Karpas-422 (cell line): ENCODE data around the gene ALDH1A3. TPM values are rescaled to one million over a fixed set of nuclear protein-coding genes. Genes with fewer than 3 reads are reported as not detected.

Experiments used
- DNase-seq: peaks from one replicate; pipeline ENCODE4 v3.0.0-alpha.2; 2015
- H2AFZ ChIP-seq: fragments of 200-600 bp; sonication (generic); 2 replicates; pipeline ENCODE4 v1.6.1; 2014; ENCODE audit warnings: antibody characterized with exemption, low read length, mixed read lengths
- H3K27ac ChIP-seq: fragments of 200-600 bp; sonication (generic); 2 replicates; pipeline ENCODE4 v1.5.1; 2014; ENCODE audit warnings: mild to moderate bottlenecking, low read length, moderate library complexity
- H3K27me3 ChIP-seq: fragments of 200-600 bp; sonication (generic); 2 replicates; pipeline ENCODE4 v1.6.1; 2014; ENCODE audit warnings: low read length, mixed read lengths
- H3K36me3 ChIP-seq: fragments of 200-600 bp; sonication (generic); 2 replicates; pipeline ENCODE4 v1.6.1; 2014; ENCODE audit warnings: low read length, mixed read lengths; ENCODE audit not compliant: insufficient read depth
- H3K4me1 ChIP-seq: fragments of 200-600 bp; sonication (generic); 2 replicates; pipeline ENCODE4 v1.6.1; 2014; ENCODE audit warnings: mild to moderate bottlenecking, low read length, mixed read lengths
- H3K4me2 ChIP-seq: fragments of 200-600 bp; sonication (generic); 2 replicates; pipeline ENCODE4 v1.6.1; 2014; ENCODE audit warnings: low read length, low read depth, mild to moderate bottlenecking; ENCODE audit not compliant: poor library complexity, severe bottlenecking
- H3K4me3 ChIP-seq: fragments of 200-600 bp; sonication (generic); 2 replicates; pipeline ENCODE4 v1.5.1; 2014; ENCODE audit warnings: mild to moderate bottlenecking, antibody characterized with exemption, low read length, mixed read lengths
- H3K79me2 ChIP-seq: fragments of 200-600 bp; sonication (generic); 2 replicates; pipeline ENCODE4 v1.6.1; 2014; ENCODE audit warnings: mild to moderate bottlenecking, low read length, mixed read lengths
- H3K9ac ChIP-seq: fragments of 200-600 bp; sonication (generic); 2 replicates; pipeline ENCODE4 v1.6.0; 2014; ENCODE audit warnings: low read length
- H3K9me2 ChIP-seq: fragments of 200-600 bp; sonication (generic), shearing (Covaris generic); replicated peaks from 2 replicates; pipeline ENCODE4 v1.6.0; 2014; ENCODE audit warnings: mild to moderate bottlenecking, low read length, moderate library complexity; ENCODE audit not compliant: insufficient read depth
- H3K9me3 ChIP-seq: fragments of 300-700, 200-600 bp; sonication (generic); 2 replicates; pipeline ENCODE4 v1.6.1; 2014; ENCODE audit warnings: low read length, mixed read lengths
- H4K20me1 ChIP-seq: fragments of 200-600 bp; sonication (generic); 2 replicates; pipeline ENCODE4 v1.6.1; 2014; ENCODE audit warnings: mild to moderate bottlenecking, antibody characterized with exemption, low read length, low read depth; ENCODE audit not compliant: insufficient read depth
- total RNA-seq: library from RNA; depleted of rRNA; stranded (reverse); fragments of >200 nt; shearing (Covaris generic); gene quantifications from 2 replicates; pipeline ENCODE4 v1.2.3, GENCODE V29; 2014; ENCODE audit warnings: low replicate concordance; rRNA removed

ALDH1A3 gene
- total RNA-seq: not detected in 2 replicates

DNA sequence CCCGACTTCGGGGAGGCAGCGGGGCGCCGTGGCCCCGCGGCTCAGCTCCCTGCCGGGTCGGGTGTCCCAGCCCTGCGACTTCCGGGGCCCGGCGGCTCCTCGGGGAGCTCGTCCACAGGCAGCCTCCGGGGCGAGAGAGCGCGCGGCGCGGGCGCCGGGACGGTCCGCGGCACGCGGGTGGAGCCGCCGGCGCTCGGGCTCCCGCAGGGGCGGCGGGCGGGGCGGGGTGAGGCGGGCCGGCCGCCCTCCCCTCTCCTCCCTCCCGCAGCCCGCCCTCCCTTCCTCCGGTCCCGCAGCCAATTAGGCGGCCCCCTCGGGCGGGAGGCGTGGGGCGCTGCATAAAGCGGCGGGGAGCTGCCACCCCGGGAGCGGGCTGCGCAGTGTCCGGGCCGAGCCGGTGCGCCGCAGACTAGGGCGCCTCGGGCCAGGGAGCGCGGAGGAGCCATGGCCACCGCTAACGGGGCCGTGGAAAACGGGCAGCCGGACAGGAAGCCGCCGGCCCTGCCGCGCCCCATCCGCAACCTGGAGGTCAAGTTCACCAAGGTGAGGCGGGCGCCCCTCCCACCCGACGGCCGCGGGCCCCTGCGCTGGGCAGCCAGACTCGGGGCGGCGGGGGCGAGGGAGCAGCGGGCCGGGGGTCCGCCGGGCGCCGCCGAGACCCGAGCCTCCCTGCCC is at the start of gene ALDH1A3:
Gene ALDH1A3 (plus strand): TSS at position 368 of the 675 bp plus-strand sequence. CDS start 77 bp downstream, at position 445.
- no peak within 1 kb of the TSS for H3K27ac ChIP-seq
- no peaks in the 10 kb centered on the region for H3K4me1 ChIP-seq
- no peaks in the 10 kb centered on the region for H3K9me3 ChIP-seq
- no peaks in the 10 kb centered on the region for H3K79me2 ChIP-seq
- no peak for DNase-seq
- H3K36me3 ChIP-seq: no peaks in the 10 kb centered on the region
- no peaks in the 10 kb centered on the region for H3K27me3 ChIP-seq
- no peak within 1 kb of the TSS for H2AFZ ChIP-seq
- no peak within 1 kb of the TSS for H3K9ac ChIP-seq
- H3K9me2 ChIP-seq: no peaks in the 10 kb centered on the region
- H3K4me2 ChIP-seq: no peak within 1 kb of the TSS
- H3K4me3 ChIP-seq: no peak within 1 kb of the TSS
- no peaks in the 10 kb centered on the region for H4K20me1 ChIP-seq

DNA sequence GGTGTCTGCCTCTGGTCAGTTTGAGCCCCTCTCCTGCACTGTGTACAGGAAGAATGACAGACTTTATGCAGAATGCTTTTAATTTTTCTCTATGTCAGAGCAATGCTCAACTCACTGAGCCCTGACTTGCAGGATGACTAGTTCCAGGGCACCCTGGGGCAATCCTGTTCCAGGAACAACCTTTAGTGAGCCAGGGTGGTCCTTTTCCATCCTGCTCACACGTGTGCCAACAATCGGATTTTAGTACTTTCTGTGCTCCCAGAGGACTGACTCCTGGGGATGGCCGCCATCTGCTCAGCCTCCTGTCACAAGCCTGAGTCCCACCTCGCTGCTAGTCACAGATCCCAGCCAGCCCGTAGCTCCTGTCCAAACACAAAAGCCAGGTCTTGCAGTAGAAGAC is 48.2 kb upstream of the ALDH1A3 start:
- H3K9me3 ChIP-seq: no peaks in the 10 kb centered on the region
- H3K4me2 ChIP-seq: no peak overlapping the region
- H3K4me3 ChIP-seq: no peak overlapping the region
- H3K27ac ChIP-seq: no peak overlapping the region
- DNase-seq: no peak
- H3K36me3 ChIP-seq: no peaks in the 10 kb centered on the region
- no peak overlapping the region for H2AFZ ChIP-seq
- H4K20me1 ChIP-seq: no peaks in the 10 kb centered on the region
- no peaks in the 10 kb centered on the region for H3K4me1 ChIP-seq
- H3K79me2 ChIP-seq: no peaks in the 10 kb centered on the region
- no peaks in the 10 kb centered on the region for H3K9me2 ChIP-seq
- H3K27me3 ChIP-seq: no peaks in the 10 kb centered on the region
- no peak overlapping the region for H3K9ac ChIP-seq

DNA sequence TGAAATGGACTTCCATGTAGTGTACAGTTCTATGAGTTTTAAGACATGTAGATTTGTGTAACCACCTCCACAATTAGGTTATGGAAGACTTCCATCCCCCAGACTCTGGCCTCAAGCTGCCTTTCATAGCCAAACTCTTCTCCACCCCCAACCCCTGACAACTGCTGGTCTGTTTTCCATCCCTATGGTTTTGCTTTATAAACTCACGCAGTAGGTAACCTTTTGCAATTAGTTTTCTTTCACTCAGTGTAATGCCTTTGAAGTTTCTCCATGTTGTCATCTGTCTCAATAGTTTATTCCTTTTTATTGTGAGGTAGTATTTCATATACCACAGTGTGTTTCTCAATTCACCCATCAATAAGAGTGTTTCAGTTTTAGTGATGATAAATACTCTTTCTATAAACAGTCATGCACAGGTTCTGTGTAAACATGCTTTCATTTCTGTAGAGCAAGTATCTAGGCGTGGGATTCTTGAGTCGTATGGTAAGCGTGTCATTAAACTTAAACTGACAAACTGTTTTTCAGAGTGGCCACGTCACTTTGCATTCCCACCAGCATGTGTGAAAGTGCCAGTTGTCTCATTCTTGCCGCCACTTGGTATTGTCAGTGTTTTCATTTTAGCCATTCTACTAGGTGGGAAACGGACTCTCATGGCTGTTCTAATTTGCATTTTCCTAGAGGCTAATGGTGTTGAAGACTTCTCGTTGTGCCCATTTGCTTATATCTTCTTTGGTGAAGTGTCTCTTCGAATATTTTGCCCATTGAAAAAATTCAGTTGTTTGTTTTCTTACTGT is 47.3 kb upstream of the ALDH1A3 start:
- H3K9ac ChIP-seq: no peak overlapping the region
- H3K36me3 ChIP-seq: no peaks in the 10 kb centered on the region
- no peak overlapping the region for H3K4me2 ChIP-seq
- no peaks in the 10 kb centered on the region for H3K79me2 ChIP-seq
- no peaks in the 10 kb centered on the region for H3K9me3 ChIP-seq
- H3K27me3 ChIP-seq: no peaks in the 10 kb centered on the region
- H4K20me1 ChIP-seq: no peaks in the 10 kb centered on the region
- H3K27ac ChIP-seq: no peak overlapping the region
- H2AFZ ChIP-seq: no peak overlapping the region
- no peak overlapping the region for H3K4me3 ChIP-seq
- H3K4me1 ChIP-seq: no peaks in the 10 kb centered on the region
- H3K9me2 ChIP-seq: no peaks in the 10 kb centered on the region
- DNase-seq: no peak

DNA sequence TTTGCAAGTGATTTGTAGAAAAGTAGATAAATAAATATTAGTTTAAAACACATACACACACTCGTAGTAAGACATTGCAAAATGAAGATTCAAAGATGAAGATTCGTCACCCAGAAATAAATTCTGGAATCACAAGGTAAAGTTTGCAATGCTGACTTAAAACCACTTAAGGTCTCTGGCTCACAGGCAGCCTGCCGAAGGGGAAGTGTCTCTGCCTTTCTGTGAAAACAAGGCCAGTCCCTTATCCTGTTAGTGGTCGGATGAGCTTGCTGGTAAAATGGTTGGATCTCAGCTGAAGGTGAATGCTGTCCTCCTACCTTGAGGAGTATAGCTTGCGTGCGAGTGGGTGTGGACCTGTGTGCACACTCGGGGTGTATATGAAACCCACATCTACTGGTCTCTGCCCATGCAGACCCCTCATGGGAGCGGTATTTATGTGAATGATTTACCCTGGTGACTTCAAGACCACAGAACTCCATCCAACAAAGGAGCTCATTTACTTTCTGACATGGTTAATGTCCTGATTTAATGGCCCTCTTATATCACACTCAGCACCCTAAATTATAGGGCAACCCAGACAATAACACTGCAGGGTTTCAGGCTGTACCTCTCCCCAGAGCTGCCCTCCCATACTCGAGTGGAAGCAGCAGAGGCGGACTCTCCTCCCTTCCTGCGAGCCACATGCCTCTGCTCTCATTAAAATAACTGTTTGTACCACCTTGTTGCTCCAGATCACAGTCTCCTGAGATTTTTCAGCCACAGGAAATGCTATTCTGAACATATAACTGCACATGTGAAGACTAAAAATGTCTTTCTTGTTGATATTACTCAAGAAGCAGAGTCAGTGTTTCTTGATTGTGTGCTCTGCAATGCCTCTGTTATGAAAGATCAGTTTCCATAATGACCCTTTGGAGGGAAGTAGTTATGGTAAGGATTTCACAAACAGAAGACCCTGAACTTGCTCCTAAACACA is 45.9 kb upstream of the ALDH1A3 start:
- Histone ChIP-seq H3K9me2 (no peaks in the 10 kb centered on the region), H3K27ac (no peak overlapping the region), H3K9me3 (no peaks in the 10 kb centered on the region), H3K36me3 (no peaks in the 10 kb centered on the region), H2AFZ (no peak overlapping the region), H3K9ac (no peak overlapping the region), H3K4me1 (no peaks in the 10 kb centered on the region), H3K27me3 (no peaks in the 10 kb centered on the region), H4K20me1 (no peaks in the 10 kb centered on the region), H3K4me3 (no peak overlapping the region), H3K79me2 (no peaks in the 10 kb centered on the region), H3K4me2 (no peak overlapping the region)
- DNase-seq: no peak

DNA sequence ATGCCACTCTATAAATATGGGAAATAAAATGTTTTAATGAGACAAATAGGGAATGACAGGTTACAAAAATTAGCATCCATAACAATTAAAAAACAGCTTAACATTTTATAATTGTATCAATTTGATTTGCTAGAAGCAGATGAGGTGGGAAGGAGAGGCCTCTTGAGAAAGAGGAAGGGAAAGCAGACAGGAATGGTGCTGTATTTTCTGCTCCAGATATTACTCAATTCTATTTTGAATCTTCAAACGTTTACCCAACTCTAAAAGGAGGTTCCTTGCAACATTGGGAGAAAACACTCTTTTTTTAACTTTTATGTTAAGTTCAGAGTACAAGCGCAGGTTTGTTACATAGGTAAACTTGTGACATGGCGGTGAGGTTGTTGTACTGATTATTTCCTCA is 44.9 kb upstream of the ALDH1A3 start:
- Histone ChIP-seq H3K9ac (no peak overlapping the region), H4K20me1 (no peaks in the 10 kb centered on the region), H2AFZ (no peak overlapping the region), H3K27ac (no peak overlapping the region), H3K9me2 (no peaks in the 10 kb centered on the region), H3K79me2 (no peaks in the 10 kb centered on the region), H3K4me3 (no peak overlapping the region), H3K4me1 (no peaks in the 10 kb centered on the region), H3K9me3 (no peaks in the 10 kb centered on the region), H3K36me3 (no peaks in the 10 kb centered on the region), H3K4me2 (no peak overlapping the region), H3K27me3 (no peaks in the 10 kb centered on the region)
- DNase-seq: no peak

DNA sequence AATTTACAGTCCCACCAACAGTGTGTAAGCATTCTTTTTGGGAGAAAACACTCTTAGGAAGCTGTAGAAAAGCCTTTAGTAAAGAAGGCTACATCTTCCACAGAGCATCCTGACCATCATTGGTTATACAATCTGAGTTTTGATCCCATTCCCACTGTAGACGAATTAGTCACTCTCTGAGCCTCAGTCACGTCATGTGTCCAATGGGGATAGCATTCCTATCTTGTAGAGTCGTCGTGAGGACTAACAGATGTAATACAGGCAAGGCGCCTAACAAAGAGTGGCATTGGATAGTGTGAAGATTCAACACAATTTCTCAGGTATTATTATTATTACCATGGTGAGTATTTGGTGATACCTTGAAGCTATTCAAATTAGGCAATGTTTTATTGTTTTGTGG is 44.0 kb upstream of the ALDH1A3 start:
- Histone ChIP-seq H3K4me1 (no peaks in the 10 kb centered on the region), H3K4me3 (no peak overlapping the region), H3K4me2 (no peak overlapping the region)

DNA sequence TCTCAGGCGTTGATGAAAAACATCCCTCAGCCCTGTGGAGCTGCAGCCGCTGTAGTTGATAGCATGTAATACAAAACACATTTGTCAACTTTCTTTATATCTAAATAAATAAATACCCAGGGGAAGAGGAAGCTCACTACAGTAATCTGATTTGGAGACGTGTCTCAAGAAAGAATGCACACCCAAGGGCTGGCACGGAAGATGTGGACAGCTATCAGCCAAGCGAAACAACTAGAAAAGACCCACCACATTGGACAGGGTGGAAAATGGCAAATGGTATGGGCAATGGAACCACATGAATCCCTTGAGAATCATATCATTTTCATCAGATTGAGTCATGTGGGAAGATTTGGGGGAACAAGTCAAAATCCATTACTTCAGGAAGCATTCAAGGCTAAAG is 43.1 kb upstream of the ALDH1A3 start:
- H3K36me3 ChIP-seq: no peaks in the 10 kb centered on the region
- H3K4me2 ChIP-seq: no peak overlapping the region
- no peak overlapping the region for H3K4me3 ChIP-seq
- no peaks in the 10 kb centered on the region for H3K27me3 ChIP-seq
- no peak overlapping the region for H2AFZ ChIP-seq
- H3K9me3 ChIP-seq: no peaks in the 10 kb centered on the region
- no peak overlapping the region for H3K9ac ChIP-seq
- H3K79me2 ChIP-seq: no peaks in the 10 kb centered on the region
- H3K27ac ChIP-seq: no peak overlapping the region
- H3K9me2 ChIP-seq: no peaks in the 10 kb centered on the region
- no peaks in the 10 kb centered on the region for H4K20me1 ChIP-seq
- no peak for DNase-seq
- H3K4me1 ChIP-seq: no peaks in the 10 kb centered on the region

More for the DNA sequence above, 44.0 kb upstream of the ALDH1A3 start:
- Histone ChIP-seq H4K20me1 (no peaks in the 10 kb centered on the region), H3K9ac (no peak overlapping the region), H2AFZ (no peak overlapping the region), H3K79me2 (no peaks in the 10 kb centered on the region), H3K36me3 (no peaks in the 10 kb centered on the region), H3K9me2 (no peaks in the 10 kb centered on the region), H3K27me3 (no peaks in the 10 kb centered on the region), H3K27ac (no peak overlapping the region), H3K9me3 (no peaks in the 10 kb centered on the region)
- no peak for DNase-seq

DNA sequence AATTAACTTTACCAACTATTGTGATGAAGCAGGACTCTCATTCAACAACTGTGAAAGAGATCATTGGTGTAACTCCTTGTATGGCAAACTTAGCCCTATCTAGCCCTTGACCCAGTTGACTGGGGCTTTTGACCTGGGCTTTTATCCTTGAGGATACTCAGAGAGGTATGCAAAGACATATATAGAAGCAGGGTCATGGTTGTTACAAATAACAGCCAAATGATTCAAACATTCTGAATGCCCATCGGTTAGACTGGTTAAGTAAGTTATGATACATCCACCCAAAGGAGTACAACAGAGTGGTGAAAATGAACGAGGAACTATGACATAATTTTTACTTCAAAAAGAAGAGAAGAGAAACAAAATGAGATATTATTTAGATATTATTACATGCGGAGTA is 38.2 kb upstream of the ALDH1A3 start:
- no peaks in the 10 kb centered on the region for H3K9me3 ChIP-seq
- no peaks in the 10 kb centered on the region for H3K9me2 ChIP-seq
- no peak overlapping the region for H3K27ac ChIP-seq
- no peak overlapping the region for H3K4me3 ChIP-seq
- no peaks in the 10 kb centered on the region for H3K79me2 ChIP-seq
- H3K9ac ChIP-seq: no peak overlapping the region
- no peaks in the 10 kb centered on the region for H3K36me3 ChIP-seq
- no peaks in the 10 kb centered on the region for H4K20me1 ChIP-seq
- H3K4me1 ChIP-seq: no peaks in the 10 kb centered on the region
- no peak overlapping the region for H2AFZ ChIP-seq
- H3K27me3 ChIP-seq: no peaks in the 10 kb centered on the region
- H3K4me2 ChIP-seq: no peak overlapping the region
- DNase-seq: no peak
